GM20000 (cell line): Measurements from ENCODE around the gene IL20RB.

ENCODE experiments used
- DNase-seq: peaks from one replicate; pipeline ENCODE4 v3.0.0; 2012; ENCODE audit warnings: low spot score
- CTCF ChIP-seq: IDR thresholded peaks from 2 replicates; pipeline ENCODE4 v1.5.1; 2012; ENCODE audit warnings: mild to moderate bottlenecking, control low read depth; ENCODE audit errors: extremely low read depth, missing control alignments

Gene IL20RB

DNA sequence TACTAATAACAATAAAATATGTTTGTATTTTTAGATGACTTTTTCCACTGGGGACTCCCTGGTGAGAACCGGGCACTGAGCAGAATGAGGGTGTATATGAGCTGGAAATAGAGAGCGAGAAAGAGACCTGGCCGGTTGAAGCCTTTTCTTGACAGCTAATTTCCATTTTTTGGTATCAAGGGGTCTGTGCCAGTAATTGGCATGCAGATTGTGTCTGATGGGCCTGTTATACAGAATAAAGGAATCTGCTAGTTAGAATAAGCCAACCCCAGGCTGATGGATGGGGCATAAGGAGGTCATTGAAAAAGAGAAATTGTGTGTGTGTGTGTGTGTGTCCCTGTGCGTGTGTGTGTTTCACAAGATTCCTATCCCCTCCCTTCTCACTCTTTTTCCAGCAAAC is 83.9 kb downstream of the IL20RB start:
- no peak for TF ChIP-seq CTCF
- no peak for DNase-seq

DNA sequence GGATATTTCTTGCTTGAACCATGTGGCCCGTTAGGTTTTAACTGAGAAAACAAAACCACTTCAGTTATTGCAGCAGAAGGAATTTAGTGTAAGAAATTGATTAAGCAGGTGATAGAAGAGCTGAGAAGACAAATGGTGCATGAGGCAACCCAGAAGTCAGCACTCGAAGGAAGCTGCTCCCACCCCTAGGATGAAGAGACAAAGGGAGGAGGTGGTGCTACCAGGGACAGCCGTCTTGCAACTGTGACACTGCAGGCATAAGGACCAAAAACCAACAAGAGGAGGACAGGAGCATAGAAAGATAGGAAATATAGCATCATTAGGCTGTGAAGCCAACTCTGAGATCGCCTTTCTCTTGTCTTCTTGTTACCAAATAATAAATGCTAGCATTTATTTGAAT is 89.0 kb downstream of the IL20RB start:
- DNase-seq = no peak

GRCh38 chr3:137047240-137047639 is 89.5 kb downstream of the IL20RB start:
- DNase-seq = no peak
- TF ChIP-seq CTCF = no peak

More for the DNA sequence above, 89.0 kb downstream of the IL20RB start:
- TF ChIP-seq CTCF = no peak

- TF ChIP-seq CTCF = no peak
- no peak for DNase-seq
These were observed 92.5 kb downstream of the IL20RB start for GRCh38 chr3:137050281-137050680.

GRCh38 chr3:137052298-137052697 is 94.5 kb downstream of the IL20RB start:
- DNase-seq = no peak
- no peak for TF ChIP-seq CTCF
